Right renal cortex interstitium (tissue), 3 donors: Measurements from ENCODE around the gene GALNT2. TPM values are rescaled to one million over a fixed set of nuclear protein-coding genes. Genes with fewer than 3 reads are reported as not detected.

Experiments
- DNase-seq, 3 donors: peaks; one replicate each; pipeline ENCODE4 v3.0.0-alpha.2; 2013; ENCODE audit warnings: low read depth in 3 of 3, low spot score in 2 of 3
- polyA plus RNA-seq, 3 donors: library from polyadenylated mRNA; unstranded; fragments of 120-200 nt; gene quantifications; one replicate each; pipeline ENCODE4 v1.2.1, GENCODE V29; 2013; ENCODE audit not compliant: insufficient read length in 3 of 3

GALNT2 gene
- polyA plus RNA-seq, 3 donors = 51.5 to 57.6 (median 55.4) TPM

- no peak for DNase-seq
Measured at GRCh38 chr1:230322967-230323547, 256.0 kb downstream of the GALNT2 start.

GRCh38 chr1:230323686-230324085, 256.6 kb downstream of the GALNT2 start:
- DNase-seq = no peak

- no peak for DNase-seq
Measured at GRCh38 chr1:230326971-230327891, 260.2 kb downstream of the GALNT2 start.

- no peak for DNase-seq
Measured at GRCh38 chr1:230327892-230328284, 260.9 kb downstream of the GALNT2 start.

GRCh38 chr1:230328342-230329015, 261.4 kb downstream of the GALNT2 start:
- DNase-seq = no peak

GRCh38 chr1:230330157-230330556, 263.1 kb downstream of the GALNT2 start:
- no peak for DNase-seq
